Neural progenitor cell (in vitro differentiated cells): ENCODE data around the gene FAM47C. TPM values are rescaled to one million over a fixed set of nuclear protein-coding genes. Genes with fewer than 3 reads are reported as not detected.
A peak's percentile ranks its signal among the peaks of the same experiment; 100 is the strongest.
"Not testable (repeated sequence)": the region's sequence is repeated elsewhere in the genome, so short reads cannot be mapped to it uniquely, and the experiment has no call there.

ENCODE experiments used
- DNase-seq: peaks from one replicate; pipeline ENCODE4 v3.0.0-alpha.2; 2016; ENCODE audit warnings: low spot score
- H2AFZ ChIP-seq: fragments of 200-600 bp; sonication (generic); replicated peaks from 2 replicates; pipeline ENCODE4 v1.6.1; 2016; ENCODE audit warnings: antibody characterized with exemption
- H3F3A ChIP-seq: fragments of 200-600 bp; sonication (generic); 2 replicates; pipeline ENCODE4 v1.6.1; 2016; ENCODE audit warnings: antibody characterized with exemption, low read depth
- H3K27ac ChIP-seq: fragments of 200-600 bp; sonication (generic); 2 replicates; pipeline ENCODE4 v1.5.1; 2016; ENCODE audit warnings: mild to moderate bottlenecking
- H3K27me3 ChIP-seq: fragments of 200-600 bp; sonication (generic); 2 replicates; pipeline ENCODE4 v1.6.1; 2016; ENCODE audit warnings: mild to moderate bottlenecking, moderate library complexity
- H3K36me3 ChIP-seq: fragments of 200-600 bp; sonication (generic); 2 replicates; pipeline ENCODE4 v1.5.1; 2016
- H3K4me1 ChIP-seq: fragments of 200-600 bp; sonication (generic); 2 replicates; pipeline ENCODE4 v1.6.1; 2016; ENCODE audit warnings: mixed run types
- H3K4me2 ChIP-seq: fragments of 200-600 bp; sonication (generic); 2 replicates; pipeline ENCODE4 v1.6.1; 2016
- H3K4me3 ChIP-seq: fragments of 200-600 bp; sonication (generic); 2 replicates; pipeline ENCODE4 v1.5.1; 2016
- H3K79me2 ChIP-seq: fragments of 200-600 bp; sonication (generic); 2 replicates; pipeline ENCODE4 v1.6.1; 2016; ENCODE audit warnings: low read depth
- H3K9ac ChIP-seq: fragments of 200-600 bp; sonication (generic); 2 replicates; pipeline ENCODE4 v1.6.1; 2016
- H3K9me3 ChIP-seq: fragments of 200-600 bp; sonication (generic); 2 replicates; pipeline ENCODE4 v1.5.1; 2016; ENCODE audit warnings: low read depth
- H4K20me1 ChIP-seq: fragments of 200-600 bp; sonication (generic); 2 replicates; pipeline ENCODE4 v1.6.1; 2016; ENCODE audit warnings: low read depth
- H3K27ac Mint-ChIP-seq: 3 replicates; pipeline ENCODE4 v1.8.0; 2021; ENCODE audit warnings: mixed read lengths
- H3K27me3 Mint-ChIP-seq: 2 replicates; pipeline ENCODE4 v1.8.0; 2022; ENCODE audit warnings: low read depth, mild to moderate bottlenecking, inconsistent platforms, moderate library complexity, mixed read lengths; ENCODE audit not compliant: insufficient read depth
- H3K36me3 Mint-ChIP-seq: 3 replicates; pipeline ENCODE4 v1.8.0; 2021; ENCODE audit warnings: mixed read lengths
- H3K4me1 Mint-ChIP-seq: 3 replicates; pipeline ENCODE4 v1.8.0; 2021; ENCODE audit warnings: mixed read lengths
- H3K4me3 Mint-ChIP-seq: 3 replicates; pipeline ENCODE4 v1.8.0; 2021; ENCODE audit warnings: mild to moderate bottlenecking, moderate library complexity, mixed read lengths
- H3K9me3 Mint-ChIP-seq: 3 replicates; pipeline ENCODE4 v1.8.0; 2020; ENCODE audit warnings: mixed read lengths
- CTCF ChIP-seq: fragments of 200-600 bp; sonication (generic); IDR thresholded peaks from 2 replicates; pipeline ENCODE4 v1.5.1; 2017; ENCODE audit warnings: antibody characterized with exemption, mild to moderate bottlenecking
- EZH2 ChIP-seq: fragments of 200-600 bp; sonication (generic); IDR thresholded peaks from 2 replicates; pipeline ENCODE4 v1.6.1; 2017; ENCODE audit warnings: antibody characterized with exemption, mild to moderate bottlenecking, moderate library complexity
- EZH2phosphoT487 ChIP-seq: fragments of 200-600 bp; sonication (generic); IDR thresholded peaks from 2 replicates; pipeline ENCODE4 v1.6.1; 2017; ENCODE audit warnings: antibody characterized with exemption
- total RNA-seq: library from RNA; depleted of rRNA; stranded (reverse); fragments of >200 nt; gene quantifications from 2 replicates; pipeline ENCODE4 v1.2.3, GENCODE V29; 2015; ENCODE audit warnings: low replicate concordance

Gene FAM47C
- total RNA-seq, 1 donor from 2014 or later = not detected

DNA sequence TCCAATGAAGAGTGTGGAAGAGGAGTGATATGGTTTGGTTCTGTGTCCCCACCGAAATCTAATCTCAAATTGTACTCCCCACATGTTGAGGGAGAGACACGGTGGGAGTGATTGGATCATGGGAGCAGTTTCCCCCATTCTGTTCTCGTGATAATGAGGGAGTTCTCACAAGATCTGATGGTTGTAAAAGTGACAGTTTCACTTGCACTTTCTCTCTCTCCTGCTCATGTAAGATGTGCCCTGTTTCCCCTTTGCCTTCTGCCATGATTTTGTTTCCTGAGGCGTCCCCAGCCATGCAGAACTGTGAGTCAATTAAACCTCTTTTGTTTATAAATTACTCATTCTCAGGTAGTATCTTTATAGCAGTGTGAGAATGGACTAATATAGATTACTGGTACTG is 39.6 kb downstream of the FAM47C start:
- H4K20me1 ChIP-seq = no peaks in the 10 kb centered on the region
- H3K4me1 Mint-ChIP-seq = no peaks in the 10 kb centered on the region
- no peak for DNase-seq
- no peaks in the 10 kb centered on the region for H3K36me3 Mint-ChIP-seq
- H3K27ac ChIP-seq = no peak overlapping the region
- no peak overlapping the region for H3K4me3 ChIP-seq
- no peak overlapping the region for H2AFZ ChIP-seq
- H3K27ac Mint-ChIP-seq = no peak overlapping the region
- no peaks in the 10 kb centered on the region for H3K79me2 ChIP-seq
- no peaks in the 10 kb centered on the region for H3K4me1 ChIP-seq
- TF ChIP-seq CTCF (no peak), EZH2phosphoT487 (no peak), EZH2 (no peak)
- no peaks in the 10 kb centered on the region for H3K27me3 Mint-ChIP-seq
- no peak overlapping the region for H3K4me3 Mint-ChIP-seq
- no peaks in the 10 kb centered on the region for H3K27me3 ChIP-seq
- peaks cover 8% of the 10 kb centered on the region for H3K9me3 Mint-ChIP-seq
- no peaks in the 10 kb centered on the region for H3K9me3 ChIP-seq
- H3K36me3 ChIP-seq = no peaks in the 10 kb centered on the region
- H3K4me2 ChIP-seq = no peak overlapping the region
- no peak overlapping the region for H3K9ac ChIP-seq
- no peaks in the 10 kb centered on the region for H3F3A ChIP-seq

- H3K36me3 ChIP-seq, H3F3A ChIP-seq, H3K4me3 ChIP-seq, H3K4me3 Mint-ChIP-seq, H3K4me1 Mint-ChIP-seq, H3K4me1 ChIP-seq, H3K79me2 ChIP-seq, H3K4me2 ChIP-seq, H2AFZ ChIP-seq, H3K9me3 Mint-ChIP-seq, H3K27ac ChIP-seq, H3K36me3 Mint-ChIP-seq, H3K9ac ChIP-seq, DNase-seq, H3K27me3 ChIP-seq, H3K9me3 ChIP-seq, H4K20me1 ChIP-seq, H3K27ac Mint-ChIP-seq, H3K27me3 Mint-ChIP-seq: not testable (repeated sequence)
Observed at GRCh38 chrX:37057572-37057971, 49.4 kb downstream of the FAM47C start.

DNA sequence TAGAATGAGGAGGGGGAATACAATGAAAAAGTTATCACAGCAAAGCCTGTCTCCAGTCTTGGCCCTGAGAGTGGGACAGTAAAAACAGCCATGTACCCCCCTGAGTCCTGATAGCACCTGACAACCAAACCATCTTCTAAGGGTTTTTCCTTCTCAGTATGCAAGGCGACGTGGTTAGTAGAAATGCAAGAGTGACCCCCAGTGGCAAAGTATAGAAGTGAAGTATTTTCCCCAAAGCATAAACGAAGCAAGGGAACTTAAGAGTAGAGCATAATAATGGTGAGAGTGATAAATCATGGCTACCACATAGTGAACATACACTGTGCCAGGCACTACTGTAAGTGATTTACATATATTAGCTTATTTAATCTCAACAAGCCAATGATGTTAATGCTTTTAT is 52.8 kb downstream of the FAM47C start:
- Histone ChIP-seq H3F3A (no peaks in the 10 kb centered on the region), H3K9ac (no peak overlapping the region), H3K79me2 (no peaks in the 10 kb centered on the region), H2AFZ (no peak overlapping the region), H3K27ac (no peak overlapping the region), H3K36me3 (no peaks in the 10 kb centered on the region), H3K4me3 (no peak overlapping the region), H3K27me3 (no peaks in the 10 kb centered on the region), H4K20me1 (no peaks in the 10 kb centered on the region), H3K4me1 (no peaks in the 10 kb centered on the region), H3K4me2 (no peak overlapping the region), H3K9me3 (no peaks in the 10 kb centered on the region)
- no peaks in the 10 kb centered on the region for H3K9me3 Mint-ChIP-seq
- peaks cover 2% of the 10 kb centered on the region for H3K27me3 Mint-ChIP-seq
- no peaks in the 10 kb centered on the region for H3K4me1 Mint-ChIP-seq
- no peak for TF ChIP-seq EZH2
- peak; percentile 81 for TF ChIP-seq CTCF
- H3K4me3 Mint-ChIP-seq = no peak overlapping the region
- H3K36me3 Mint-ChIP-seq = no peaks in the 10 kb centered on the region
- H3K27ac Mint-ChIP-seq = no peak overlapping the region
- peak; percentile 54 for DNase-seq
